ENCODE results near the gene PLCD1.

- no peak for TF ChIP-seq CTCF (IDR thresholded peaks at IDR 0.05)
- no peak for TF ChIP-seq POLR2A (IDR thresholded peaks at IDR 0.05)
- peak; percentile 42 for TF ChIP-seq POLR2AphosphoS5 (IDR thresholded peaks at IDR 0.05)
These were observed 24.1 kb downstream of the PLCD1 start for GRCh38 chr3:38005076-38006020.
